SH-SY5Y (cell line): Measurements from ENCODE around the gene KIF17.

Experiments used
- GATA2 ChIP-seq: IDR thresholded peaks from 2 replicates; pipeline ENCODE4 v1.6.1; 2011; ENCODE audit warnings: mild to moderate bottlenecking, low read depth, low read length
- GATA3 ChIP-seq: IDR thresholded peaks from 2 replicates; pipeline ENCODE4 v1.6.1; 2011; ENCODE audit warnings: low read depth, mild to moderate bottlenecking, low read length, moderate library complexity

DNA sequence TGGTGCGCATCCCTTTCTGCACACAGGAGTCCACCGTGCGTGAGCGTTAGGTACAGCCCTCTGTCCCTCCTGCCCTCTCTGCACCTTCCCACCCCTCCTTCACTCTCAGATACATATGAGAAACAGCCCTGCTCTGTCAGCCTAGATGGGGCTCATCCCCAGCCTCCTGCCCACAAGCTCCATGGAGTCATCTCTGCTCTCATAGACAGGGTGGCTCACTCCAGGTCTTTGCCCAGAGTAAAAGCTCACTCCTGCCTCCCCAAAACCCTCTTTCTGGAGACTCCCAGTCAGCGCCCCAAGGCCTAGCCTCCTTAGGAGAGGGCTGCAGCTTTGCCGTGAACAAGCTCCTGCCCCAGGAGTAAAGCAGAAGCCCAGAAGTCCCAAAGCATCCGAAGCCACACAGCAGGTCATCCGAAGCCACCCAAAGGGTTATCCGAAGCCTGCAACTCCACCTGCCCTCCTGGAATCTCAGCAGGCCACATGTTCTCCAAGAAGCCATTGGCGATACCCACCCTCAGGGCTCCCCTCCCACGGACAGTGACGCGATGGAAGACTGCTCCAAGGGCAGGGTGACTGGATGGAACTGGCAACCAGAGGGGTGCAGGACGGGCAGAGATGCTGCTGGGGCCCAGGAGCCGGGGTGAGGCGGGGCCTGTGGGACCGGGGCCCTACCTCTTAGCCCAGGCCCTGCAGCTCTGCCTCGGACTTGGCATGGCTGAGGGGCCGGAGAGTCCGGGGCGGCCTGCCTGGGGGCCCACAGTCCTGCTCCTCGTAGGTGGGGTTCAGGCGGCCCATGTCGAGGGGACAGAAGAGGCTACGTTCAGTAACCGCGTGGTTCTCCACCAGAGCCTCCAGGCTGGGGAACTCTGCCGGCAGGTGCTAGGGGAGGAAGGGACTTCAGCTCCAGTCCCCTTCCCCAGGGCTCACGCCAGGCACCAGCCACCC, 3.6 kb upstream of the KIF17 start:
- TF ChIP-seq GATA3 (no peak), GATA2 (no peak)
